SK-N-SH treated with all-trans-retinoic acid at 6 μM for 48 hours (cell line): ENCODE data around the gene DEFB114.

Source experiments
- ATAC-seq: fragments of 200-7000 bp; cut with Tn5 transposase; 3 replicates; pipeline ENCODE4 v1.9.1; 2020; ENCODE audit warnings: mild to moderate bottlenecking, moderate library complexity
- ARNTL ChIP-seq: fragments of 450-650 bp; formaldehyde crosslinking; IDR thresholded peaks from 2 replicates; pipeline ENCODE4 v1.5.0; 2020; ENCODE audit warnings: low read depth, mild to moderate bottlenecking, moderate library complexity, borderline replicate concordance
- BACH2 ChIP-seq: fragments of 250-450 bp; sonication (Bioruptor Pico); IDR thresholded peaks from 2 replicates; pipeline ENCODE4 v1.9.0; 2021; ENCODE audit warnings: mild to moderate bottlenecking, borderline replicate concordance
- CREB5 ChIP-seq: fragments of 250-450 bp; sonication (Bioruptor Pico); IDR thresholded peaks from 2 replicates; pipeline ENCODE4 v1.5.1; 2020; ENCODE audit warnings: low read depth, mild to moderate bottlenecking, moderate library complexity
- CSDC2 ChIP-seq: fragments of 250-450 bp; sonication (Bioruptor Pico); IDR thresholded peaks from 2 replicates; pipeline ENCODE4 v1.5.0; 2020; ENCODE audit warnings: mild to moderate bottlenecking, moderate library complexity
- CSRNP3 ChIP-seq: fragments of 250-450 bp; sonication (Bioruptor Pico); IDR thresholded peaks from 2 replicates; pipeline ENCODE4 v1.5.1; 2021; ENCODE audit warnings: mild to moderate bottlenecking, moderate library complexity
- GLIS3 ChIP-seq: fragments of 250-450 bp; sonication (Bioruptor Pico); IDR thresholded peaks from 2 replicates; pipeline ENCODE4 v1.5.0; 2020; ENCODE audit warnings: mild to moderate bottlenecking, moderate library complexity
- ISL1 ChIP-seq: fragments of 250-450 bp; sonication (Bioruptor Pico); IDR thresholded peaks from 2 replicates; pipeline ENCODE4 v2.1.2; 2022; ENCODE audit warnings: mild to moderate bottlenecking, moderate library complexity
- OSR1 ChIP-seq: fragments of 250-450 bp; sonication (Bioruptor Pico); IDR thresholded peaks from 2 replicates; pipeline ENCODE4 v1.8.0; 2022; ENCODE audit warnings: moderate library complexity, mild to moderate bottlenecking, inconsistent platforms
- PATZ1 ChIP-seq: fragments of 250-450 bp; sonication (Bioruptor Pico); IDR thresholded peaks from 2 replicates; pipeline ENCODE4 v1.8.0; 2020; ENCODE audit warnings: mild to moderate bottlenecking, moderate library complexity, borderline replicate concordance
- POU6F1 ChIP-seq: fragments of 250-450 bp; sonication (Bioruptor Pico); IDR thresholded peaks from 2 replicates; pipeline ENCODE4 v1.8.0; 2021; ENCODE audit warnings: low read depth, mild to moderate bottlenecking, moderate library complexity, borderline replicate concordance
- PPARA ChIP-seq: fragments of 250-450 bp; sonication (Bioruptor Pico); IDR thresholded peaks from 2 replicates; pipeline ENCODE4 v1.5.0; 2020; ENCODE audit warnings: mild to moderate bottlenecking, borderline replicate concordance
- RARB ChIP-seq: fragments of 250-450 bp; sonication (Bioruptor Pico); IDR thresholded peaks from 2 replicates; pipeline ENCODE4 v1.8.0; 2021; ENCODE audit warnings: mild to moderate bottlenecking, moderate library complexity
- SNAI2 ChIP-seq: fragments of 250-450 bp; sonication (Bioruptor Pico); IDR thresholded peaks from 2 replicates; pipeline ENCODE4 v1.5.0; 2020; ENCODE audit warnings: mild to moderate bottlenecking, moderate library complexity
- TCF4 ChIP-seq: fragments of 250-450 bp; sonication (Bioruptor Pico); IDR thresholded peaks from 2 replicates; pipeline ENCODE4 v1.8.0; 2021; ENCODE audit warnings: mild to moderate bottlenecking, moderate library complexity, borderline replicate concordance
- TSHZ2 ChIP-seq: fragments of 250-450 bp; sonication (Bioruptor Pico); IDR thresholded peaks from 2 replicates; pipeline ENCODE4 v1.5.0; 2020; ENCODE audit warnings: mild to moderate bottlenecking, moderate library complexity
- ZC3H10 ChIP-seq: fragments of 250-450 bp; sonication (Bioruptor Pico); IDR thresholded peaks from 2 replicates; pipeline ENCODE4 v1.5.1; 2021; ENCODE audit warnings: mild to moderate bottlenecking, moderate library complexity
- ZFP3 ChIP-seq: fragments of 250-450 bp; sonication (Bioruptor Pico); IDR thresholded peaks from 2 replicates; pipeline ENCODE4 v1.5.0; 2020; ENCODE audit warnings: mild to moderate bottlenecking, moderate library complexity
- ZFP30 ChIP-seq: fragments of 450-650 bp; formaldehyde crosslinking; IDR thresholded peaks from 2 replicates; pipeline ENCODE4 v1.5.0; 2022; ENCODE audit warnings: mild to moderate bottlenecking, moderate library complexity
- ZNF565 ChIP-seq: fragments of 450-650 bp; formaldehyde crosslinking; conservative IDR thresholded peaks from 2 replicates; pipeline ENCODE4 v1.5.0; 2020; ENCODE audit warnings: low read depth, mild to moderate bottlenecking, moderate library complexity
- ZNF70 ChIP-seq: fragments of 450-650 bp; formaldehyde crosslinking; IDR thresholded peaks from 2 replicates; pipeline ENCODE4 v1.5.0; 2020; ENCODE audit warnings: mild to moderate bottlenecking, moderate library complexity
- ZNF8 ChIP-seq: fragments of 450-650 bp; formaldehyde crosslinking; IDR thresholded peaks from 2 replicates; pipeline ENCODE4 v1.5.0; 2020; ENCODE audit warnings: mild to moderate bottlenecking, moderate library complexity

The DEFB114 gene

GRCh38 chr6:49918787-49919186 lies 45.2 kb downstream of the DEFB114 start:
- no peak for ATAC-seq
- no peak for TF ChIP-seq POU6F1 (CRISPR knock-in tag)
- TF ChIP-seq SNAI2 (CRISPR knock-in tag): no peak
- TF ChIP-seq ZNF8 (CRISPR knock-in tag): no peak
- TF ChIP-seq CSDC2 (CRISPR knock-in tag): no peak
- TF ChIP-seq PATZ1 (CRISPR knock-in tag): no peak
- no peak for TF ChIP-seq ISL1 (CRISPR knock-in tag)
- no peak for TF ChIP-seq ZC3H10 (CRISPR knock-in tag)
- no peak for TF ChIP-seq RARB (CRISPR knock-in tag)
- no peak for TF ChIP-seq CREB5 (CRISPR knock-in tag)
- no peak for TF ChIP-seq CSRNP3 (CRISPR knock-in tag)
- TF ChIP-seq ZNF565 (CRISPR knock-in tag): no peak
- TF ChIP-seq ARNTL: no peak
- no peak for TF ChIP-seq GLIS3 (CRISPR knock-in tag)
- no peak for TF ChIP-seq PPARA (CRISPR knock-in tag)
- TF ChIP-seq ZFP30 (CRISPR knock-in tag): no peak
- no peak for TF ChIP-seq TCF4 (CRISPR knock-in tag)
- no peak for TF ChIP-seq ZNF70 (CRISPR knock-in tag)
- no peak for TF ChIP-seq ZFP3 (CRISPR knock-in tag)
- no peak for TF ChIP-seq TSHZ2 (CRISPR knock-in tag)
- no peak for TF ChIP-seq BACH2 (CRISPR knock-in tag)

- ATAC-seq: peak; percentile 71
- TF ChIP-seq TCF4 (CRISPR knock-in tag) (peak; percentile 43; the same call in 1 of the 2 replicates), CREB5 (CRISPR knock-in tag) (no peak), OSR1 (CRISPR knock-in tag) (no peak), ISL1 (CRISPR knock-in tag) (peak; percentile 69), TSHZ2 (CRISPR knock-in tag) (peak; percentile 40; the same call in 1 of the 2 replicates)
These were observed 48.9 kb downstream of the DEFB114 start for GRCh38 chr6:49915035-49915434.
